NCI-H1417 treated with DMSO at 0.1 percent for 48 hours (cell line): ENCODE measurements around the gene PARD3B.

Experiments used
- DNase-seq: peaks from one replicate; lab custom pipeline; 2025; lab: John Stamatoyannopoulos, UW

PARD3B gene

GRCh38 chr2:204696124-204696523, 150.8 kb downstream of the PARD3B start:
- no peak for DNase-seq

DNA sequence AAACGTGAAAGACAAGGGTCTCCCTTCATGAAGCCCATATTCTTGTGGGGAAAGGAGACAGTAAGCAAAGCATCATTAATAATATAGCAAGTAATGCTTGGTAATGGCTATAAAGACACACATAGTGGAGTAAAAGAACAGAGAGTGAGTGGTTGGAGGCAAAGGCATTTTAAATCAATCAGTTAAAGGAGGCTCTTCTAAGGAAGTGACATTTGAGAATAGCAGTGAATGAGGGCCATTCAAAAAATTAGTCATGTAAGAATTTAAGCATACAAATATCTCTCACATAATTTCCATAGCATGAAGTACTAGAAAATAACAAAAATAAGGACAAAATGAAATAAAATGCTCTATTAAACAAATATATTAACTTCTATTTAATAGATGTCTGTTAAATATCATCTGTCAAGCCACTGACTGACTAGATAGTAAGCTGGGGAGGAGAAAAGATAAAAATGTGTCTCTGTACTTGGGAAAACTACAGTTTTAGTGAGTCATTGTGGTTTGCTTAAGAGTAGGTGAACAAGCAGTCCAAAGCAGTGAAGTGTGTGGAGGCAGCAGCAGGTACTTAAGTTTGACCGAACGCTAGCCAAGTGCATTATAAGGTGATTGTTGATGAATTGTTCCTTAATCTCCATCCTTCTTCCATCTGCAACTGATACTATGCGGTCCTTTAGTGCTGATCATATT, 160.1 kb downstream of the PARD3B start:
- no peak for DNase-seq

- DNase-seq = no peak
Measured at GRCh38 chr2:204706939-204707338, 161.7 kb downstream of the PARD3B start.

DNA sequence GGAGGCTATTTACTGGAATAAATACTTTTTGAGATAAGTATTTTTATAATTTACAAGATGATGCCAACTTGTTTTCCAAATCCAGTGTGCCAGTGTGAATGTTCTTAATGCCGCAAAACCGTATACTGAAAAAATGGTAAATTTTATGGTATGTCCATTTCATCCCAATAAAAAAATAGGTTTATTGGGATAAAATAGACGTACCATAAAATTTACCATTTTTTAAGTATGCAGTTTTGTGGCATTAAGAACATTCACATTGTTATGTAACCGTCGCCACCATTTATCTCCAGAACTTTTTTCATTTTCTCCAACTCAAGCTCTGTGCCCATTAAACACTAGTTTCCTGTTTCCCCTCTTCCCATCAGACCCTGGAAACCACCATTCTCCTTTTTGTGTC, 167.9 kb downstream of the PARD3B start:
- DNase-seq = no peak

DNA sequence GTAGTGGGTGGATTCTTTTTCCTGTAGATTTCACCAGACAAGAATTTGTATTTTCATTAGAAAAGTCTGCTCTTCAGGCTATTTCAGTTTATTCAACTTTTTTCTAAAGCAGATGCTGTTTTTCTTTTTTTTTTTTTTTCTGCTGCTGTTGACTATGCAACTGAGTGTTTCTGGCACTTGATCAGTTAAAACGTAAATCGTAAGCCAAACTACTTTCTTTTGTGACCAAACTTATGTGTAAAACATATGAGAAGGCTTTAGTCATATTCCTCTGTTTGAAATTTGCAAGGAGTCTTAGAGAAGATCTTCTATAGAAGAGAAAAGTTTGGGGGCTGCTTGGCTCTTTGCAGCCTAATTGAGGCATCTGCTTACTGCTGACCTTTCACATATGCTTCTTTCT, 170.1 kb downstream of the PARD3B start:
- DNase-seq = no peak

DNA sequence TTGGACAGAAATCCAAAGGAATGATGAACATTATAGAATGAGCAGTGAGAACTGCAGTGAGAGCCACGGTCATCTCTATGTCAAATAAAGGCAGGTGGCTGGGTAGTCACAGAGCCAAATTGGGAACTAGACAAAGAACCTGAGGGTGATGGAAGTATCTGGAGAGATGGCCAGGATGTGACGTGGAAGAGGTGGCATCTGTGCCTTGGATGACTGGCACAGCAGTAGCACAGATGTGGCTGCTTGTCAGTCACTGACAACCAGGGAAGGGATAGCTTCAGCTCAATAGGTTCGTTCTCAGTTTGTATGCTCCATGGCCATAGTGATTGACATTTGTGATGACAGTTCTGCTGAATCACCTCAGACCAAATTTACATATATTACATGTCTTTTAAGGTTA, 172.3 kb downstream of the PARD3B start:
- no peak for DNase-seq

DNA sequence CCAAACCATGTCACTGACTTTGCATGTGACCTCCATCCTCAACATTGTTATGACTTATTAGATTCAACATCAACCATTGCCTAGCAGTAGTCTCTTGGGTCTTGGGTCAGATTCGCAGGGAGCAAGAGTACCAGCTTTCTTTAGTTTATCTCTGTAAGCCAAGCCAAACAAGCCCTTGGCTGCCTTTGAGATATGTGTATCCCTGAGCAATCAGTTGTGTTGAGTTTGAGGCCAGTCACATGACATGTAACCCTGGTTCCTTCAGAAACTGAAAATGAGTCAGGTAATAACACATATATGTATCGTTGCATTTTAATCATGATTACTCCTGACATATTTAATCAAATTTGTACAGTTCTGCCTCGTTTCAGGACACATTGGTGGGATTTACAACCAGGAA, 173.3 kb downstream of the PARD3B start:
- no peak for DNase-seq

GRCh38 chr2:204720874-204721273, 175.6 kb downstream of the PARD3B start:
- DNase-seq = no peak

- no peak for DNase-seq
Measured at GRCh38 chr2:204722207-204722606, 176.9 kb downstream of the PARD3B start.

DNA sequence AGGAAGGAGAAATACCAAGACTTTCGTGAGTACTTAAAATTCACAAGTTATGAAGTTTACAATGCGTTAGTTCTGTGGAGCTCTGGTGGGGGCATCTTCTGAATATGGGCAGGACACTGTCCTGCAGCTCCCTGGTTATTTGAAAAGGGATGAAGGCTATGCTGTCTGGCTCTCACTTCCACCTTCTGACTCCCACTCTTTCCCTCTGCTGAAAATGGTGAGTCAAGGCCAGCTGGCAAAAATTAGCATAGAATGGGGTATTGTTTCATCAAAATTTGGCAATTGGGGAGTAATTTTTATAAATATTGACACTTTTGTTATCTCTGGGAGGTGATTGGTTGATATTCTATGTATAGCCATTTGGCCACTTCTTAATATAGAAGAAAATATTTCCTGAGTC, 177.4 kb downstream of the PARD3B start:
- DNase-seq = no peak

GRCh38 chr2:204725693-204726360, 180.6 kb downstream of the PARD3B start:
- DNase-seq = no peak

- DNase-seq = no peak
Measured at GRCh38 chr2:204726831-204727230, 181.6 kb downstream of the PARD3B start.

GRCh38 chr2:204727368-204727767, 182.1 kb downstream of the PARD3B start:
- DNase-seq = no peak

- no peak for DNase-seq
Measured at GRCh38 chr2:204730603-204731002, 185.3 kb downstream of the PARD3B start.

GRCh38 chr2:204732019-204732418, 186.7 kb downstream of the PARD3B start:
- no peak for DNase-seq

DNA sequence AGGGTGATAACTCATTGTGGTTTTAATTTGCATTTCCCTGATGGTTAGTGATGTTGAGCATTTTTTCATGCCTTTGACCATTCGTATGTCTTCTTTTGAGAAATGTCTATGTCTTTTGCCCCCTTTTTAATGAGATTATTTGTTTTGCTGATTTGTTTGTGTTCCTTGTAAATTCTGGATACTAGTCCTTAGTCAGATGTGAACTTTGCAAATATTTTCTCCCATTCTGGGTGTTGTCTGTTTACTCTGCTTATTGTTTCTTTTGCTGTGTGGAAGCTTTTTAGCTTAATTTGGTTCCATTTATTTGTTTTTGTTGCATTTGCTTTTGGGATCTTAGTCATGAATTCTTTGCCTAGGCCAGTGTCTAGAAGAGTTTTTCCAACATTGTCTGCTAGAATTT, 192.0 kb downstream of the PARD3B start:
- DNase-seq = no peak

DNA sequence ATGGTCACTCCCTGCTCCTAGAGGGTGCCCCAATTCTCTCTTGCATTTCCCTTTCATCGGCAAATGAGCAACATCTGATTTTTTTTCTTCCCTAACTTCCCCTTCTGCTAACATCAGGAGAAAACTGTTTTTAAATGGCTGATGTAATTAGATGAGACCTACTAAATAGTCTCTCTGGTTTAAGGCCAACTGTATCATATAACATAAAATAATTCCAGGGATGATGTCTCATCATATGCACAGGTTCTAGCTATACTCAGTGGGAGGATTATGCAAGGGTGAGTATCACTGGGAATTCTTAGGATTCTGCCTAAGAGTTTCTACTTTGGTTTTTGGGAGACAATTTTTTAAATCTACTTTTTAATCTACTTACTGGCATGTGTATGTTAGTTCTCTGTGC, 193.4 kb downstream of the PARD3B start:
- DNase-seq = no peak

GRCh38 chr2:204743393-204743960, 198.2 kb downstream of the PARD3B start:
- no peak for DNase-seq

GRCh38 chr2:204744506-204744905, 199.2 kb downstream of the PARD3B start:
- no peak for DNase-seq

GRCh38 chr2:204748286-204748685, 203.0 kb downstream of the PARD3B start:
- DNase-seq = no peak

GRCh38 chr2:204749319-204749718, 204.0 kb downstream of the PARD3B start:
- DNase-seq = no peak

GRCh38 chr2:204750389-204750788, 205.1 kb downstream of the PARD3B start:
- DNase-seq = no peak

DNA sequence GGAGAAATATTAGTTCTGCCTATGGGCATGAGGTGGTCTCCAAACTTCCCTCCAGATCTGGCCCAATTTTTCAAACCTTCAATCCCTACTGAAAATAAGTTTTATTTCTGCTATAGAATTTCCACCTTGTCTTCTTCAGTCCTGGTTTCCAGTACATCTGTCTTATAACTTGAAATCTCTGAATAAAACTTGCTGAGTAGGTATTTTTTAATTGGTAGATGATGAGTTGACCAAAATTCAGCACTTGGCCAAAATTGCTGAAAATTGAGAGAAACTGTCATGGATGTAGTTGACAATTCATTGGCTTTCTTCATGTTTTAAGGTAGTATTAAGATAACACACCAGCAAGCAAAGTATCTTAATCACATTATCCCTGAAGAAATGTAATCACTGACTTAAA, 206.2 kb downstream of the PARD3B start:
- DNase-seq = no peak

- DNase-seq = no peak
Measured at GRCh38 chr2:204753841-204754240, 208.6 kb downstream of the PARD3B start.
